K562 (cell line): Measurements from ENCODE around the gene CLCN6. TPM values are rescaled to one million over a fixed set of nuclear protein-coding genes. Genes with fewer than 3 reads are reported as not detected.

ENCODE experiments used
- ATF7 ChIP-seq: fragments of 450-650 bp; IDR thresholded peaks from 2 replicates; pipeline ENCODE4 v1.7.1; 2014; ENCODE audit warnings: mild to moderate bottlenecking, moderate library complexity
- ETS1 ChIP-seq: conservative IDR thresholded peaks from 2 replicates; pipeline ENCODE4 v1.6.1; 2011; ENCODE audit warnings: low read depth, mild to moderate bottlenecking, low read length; ENCODE audit not compliant: control insufficient read depth
- PTRF ChIP-seq: fragments of 450-650 bp; IDR thresholded peaks from 2 replicates; pipeline ENCODE4 v1.6.1; 2016; ENCODE audit warnings: mild to moderate bottlenecking, missing genetic modification characterization, missing compliant biosample characterization
- TEAD1 ChIP-seq, 2 experiments: fragments of 450-650 bp in 1 of 2; sonication (generic) in 1 of 2; formaldehyde crosslinking; IDR thresholded peaks; 2 replicates each; pipeline versions ENCODE4 v1.4.0 to v1.8.0; 2020 to 2022; ENCODE audit warnings: mild to moderate bottlenecking in 2 of 2, missing genetic modification reagents in 1 of 2
- TOE1 ChIP-seq, 2 experiments: fragments of 450-650 bp in 1 of 2; sonication (generic) in 1 of 2; formaldehyde crosslinking in 1 of 2; IDR thresholded peaks; 2 replicates each; pipeline versions ENCODE4 v1.7.1 to v1.8.0; 2016 to 2022; ENCODE audit warnings: borderline replicate concordance in 2 of 2, mild to moderate bottlenecking in 2 of 2, antibody characterized with exemption in 1 of 2, inconsistent platforms in 1 of 2, low read depth in 1 of 2, missing genetic modification reagents in 1 of 2, moderate library complexity in 1 of 2
- ZBTB8A ChIP-seq: fragments of 450-650 bp; IDR thresholded peaks from 2 replicates; pipeline ENCODE4 v1.6.1; 2018; ENCODE audit warnings: mild to moderate bottlenecking, moderate library complexity; ENCODE audit not compliant: partially characterized antibody
- ZNF280B ChIP-seq: fragments of 250-450 bp; sonication (Bioruptor Pico); IDR thresholded peaks from 2 replicates; pipeline ENCODE4 v1.5.1; 2021; ENCODE audit warnings: mild to moderate bottlenecking
- polyA plus RNA-seq, 8 experiments: library from polyadenylated mRNA; depleted of rRNA in 4 of 8; stranded (reverse) in 5 of 8; unstranded in 3 of 8; fragments of >200 nt; fragmentation: Nextera tagmentation in 2 of 8; fragmentation: Illumina TruSeq in 1 of 8; extraction: Ambion mirVana in 2 of 8; extraction: Trizol in 1 of 8; gene quantifications; 2 replicates each; pipeline versions ENCODE4 v1.2.1 to v1.2.3, GENCODE V29; 2011 to 2014; ENCODE audit warnings: inconsistent platforms in 1 of 8, missing spikeins in 1 of 8
- total RNA-seq, 7 experiments: library from RNA; depleted of rRNA in 6 of 7; stranded (reverse); fragments of >200 nt in 6 of 7; fragmentation: Illumina TruSeq in 2 of 7; extraction: Trizol in 2 of 7; gene quantifications; 2 replicates each; pipeline versions ENCODE4 v1.2.1 to v1.2.3, GENCODE V29; 2011 to 2021; ENCODE audit warnings: low replicate concordance in 1 of 7
- TF ChIP-seq, protein P1 (sequence below): fragments of 250-450 bp; sonication (Bioruptor Pico); IDR thresholded peaks from 2 replicates; pipeline ENCODE4 v1.8.0; 2022; ENCODE audit warnings: inconsistent platforms
- TF ChIP-seq, protein P2 (sequence below), 2 experiments: fragments of 450-650 bp; formaldehyde crosslinking in 1 of 2; IDR thresholded peaks; 2 replicates each; pipeline versions ENCODE4 v1.4.0 to v1.6.1; 2014 to 2020; ENCODE audit warnings: mild to moderate bottlenecking in 2 of 2, borderline replicate concordance in 1 of 2, low read depth in 1 of 2

Gene CLCN6
- total and polyA plus RNA-seq, 9 of the 15 experiments (the other 6 are each of a cell fraction or from before 2014, with no cell fraction given), result 2.0 to 21.8 (median 13.6) TPM

- peak; percentile 72; the same call in 1 of the 2 replicates for TF ChIP-seq ETS1
- TF ChIP-seq TOE1 (IDR thresholded peaks at IDR 0.05; ENCODE audit: borderline replicate concordance), result no peak
- peak; percentile 89; the same call in 1 of the 2 replicates for TF ChIP-seq TOE1 (CRISPR knock-in tag; IDR thresholded peaks at IDR 0.05; ENCODE audit: borderline replicate concordance, low read depth)
- TF ChIP-seq ZBTB8A, result no peak
- TF ChIP-seq PTRF (tag), result no peak
- TF ChIP-seq, protein P1, sequence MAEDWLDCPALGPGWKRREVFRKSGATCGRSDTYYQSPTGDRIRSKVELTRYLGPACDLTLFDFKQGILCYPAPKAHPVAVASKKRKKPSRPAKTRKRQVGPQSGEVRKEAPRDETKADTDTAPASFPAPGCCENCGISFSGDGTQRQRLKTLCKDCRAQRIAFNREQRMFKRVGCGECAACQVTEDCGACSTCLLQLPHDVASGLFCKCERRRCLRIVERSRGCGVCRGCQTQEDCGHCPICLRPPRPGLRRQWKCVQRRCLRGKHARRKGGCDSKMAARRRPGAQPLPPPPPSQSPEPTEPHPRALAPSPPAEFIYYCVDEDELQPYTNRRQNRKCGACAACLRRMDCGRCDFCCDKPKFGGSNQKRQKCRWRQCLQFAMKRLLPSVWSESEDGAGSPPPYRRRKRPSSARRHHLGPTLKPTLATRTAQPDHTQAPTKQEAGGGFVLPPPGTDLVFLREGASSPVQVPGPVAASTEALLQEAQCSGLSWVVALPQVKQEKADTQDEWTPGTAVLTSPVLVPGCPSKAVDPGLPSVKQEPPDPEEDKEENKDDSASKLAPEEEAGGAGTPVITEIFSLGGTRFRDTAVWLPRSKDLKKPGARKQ (CRISPR knock-in tag), result no peak
- no peak for TF ChIP-seq ZNF280B (CRISPR knock-in tag)
- TF ChIP-seq, protein P2, sequence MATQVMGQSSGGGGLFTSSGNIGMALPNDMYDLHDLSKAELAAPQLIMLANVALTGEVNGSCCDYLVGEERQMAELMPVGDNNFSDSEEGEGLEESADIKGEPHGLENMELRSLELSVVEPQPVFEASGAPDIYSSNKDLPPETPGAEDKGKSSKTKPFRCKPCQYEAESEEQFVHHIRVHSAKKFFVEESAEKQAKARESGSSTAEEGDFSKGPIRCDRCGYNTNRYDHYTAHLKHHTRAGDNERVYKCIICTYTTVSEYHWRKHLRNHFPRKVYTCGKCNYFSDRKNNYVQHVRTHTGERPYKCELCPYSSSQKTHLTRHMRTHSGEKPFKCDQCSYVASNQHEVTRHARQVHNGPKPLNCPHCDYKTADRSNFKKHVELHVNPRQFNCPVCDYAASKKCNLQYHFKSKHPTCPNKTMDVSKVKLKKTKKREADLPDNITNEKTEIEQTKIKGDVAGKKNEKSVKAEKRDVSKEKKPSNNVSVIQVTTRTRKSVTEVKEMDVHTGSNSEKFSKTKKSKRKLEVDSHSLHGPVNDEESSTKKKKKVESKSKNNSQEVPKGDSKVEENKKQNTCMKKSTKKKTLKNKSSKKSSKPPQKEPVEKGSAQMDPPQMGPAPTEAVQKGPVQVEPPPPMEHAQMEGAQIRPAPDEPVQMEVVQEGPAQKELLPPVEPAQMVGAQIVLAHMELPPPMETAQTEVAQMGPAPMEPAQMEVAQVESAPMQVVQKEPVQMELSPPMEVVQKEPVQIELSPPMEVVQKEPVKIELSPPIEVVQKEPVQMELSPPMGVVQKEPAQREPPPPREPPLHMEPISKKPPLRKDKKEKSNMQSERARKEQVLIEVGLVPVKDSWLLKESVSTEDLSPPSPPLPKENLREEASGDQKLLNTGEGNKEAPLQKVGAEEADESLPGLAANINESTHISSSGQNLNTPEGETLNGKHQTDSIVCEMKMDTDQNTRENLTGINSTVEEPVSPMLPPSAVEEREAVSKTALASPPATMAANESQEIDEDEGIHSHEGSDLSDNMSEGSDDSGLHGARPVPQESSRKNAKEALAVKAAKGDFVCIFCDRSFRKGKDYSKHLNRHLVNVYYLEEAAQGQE (IDR thresholded peaks at IDR 0.05; ENCODE audit: borderline replicate concordance), result peak; percentile 100
- TF ChIP-seq, protein P2 (CRISPR knock-in tag; IDR thresholded peaks at IDR 0.05; ENCODE audit: low read depth), result peak; percentile 99
- TF ChIP-seq TEAD1 (CRISPR knock-in tag; IDR thresholded peaks at IDR 0.05), result peak; percentile 36 to 76; a peak in 1 of 4 replicates
- TF ChIP-seq ATF7, result no peak
Measured at GRCh38 chr1:11858968-11859871, 53.2 kb downstream of the CLCN6 start (continued).
